Measurements from ENCODE around the gene IER5L. TPM values are rescaled to one million over a fixed set of nuclear protein-coding genes. Genes with fewer than 3 reads are reported as not detected.

Gene IER5L
- total and polyA plus RNA-seq, 2 donors (not counting 3 experiments of a cell fraction or from before 2014, with no cell fraction given) = 5.3 to 12.3 TPM

- H3K27ac ChIP-seq (ENCODE audit: insufficient read depth, low read depth, low read length) = no peak overlapping the region
- H3K36me3 ChIP-seq (ENCODE audit: control insufficient read depth in 2 of 2, extremely low read depth in 1 of 2, insufficient read depth in 2 of 2, low read length in 2 of 2) = no peaks in the 10 kb centered on the region
- H3K9me3 ChIP-seq (replicated peaks; ENCODE audit: control insufficient read depth, insufficient read depth, low read length) = no peaks in the 10 kb centered on the region
- DNase-seq (ENCODE audit: low read depth, low spot score) (no peak), FAIRE-seq (no peak)
- no peaks in the 10 kb centered on the region for H3K27me3 ChIP-seq (ENCODE audit: control insufficient read depth in 2 of 2, insufficient read depth in 2 of 2, low read length in 2 of 2)
- H3K79me2 ChIP-seq (ENCODE audit: control insufficient read depth, insufficient read depth, low read length) = no peaks in the 10 kb centered on the region
- H3K9ac ChIP-seq (replicated peaks; ENCODE audit: extremely low read depth, insufficient read depth, low read length) = no peak overlapping the region
- TF ChIP-seq POLR2A (IDR thresholded peaks at IDR 0.05; ENCODE audit: low read depth, low read length) (no peak), JUN (IDR thresholded peaks at IDR 0.05; ENCODE audit: borderline replicate concordance, insufficient read depth, insufficient read length, low read depth) (no peak), GATA2 (IDR thresholded peaks at IDR 0.05; ENCODE audit: insufficient read depth, insufficient read length, low read depth, low read length) (no peak), MYC (IDR thresholded peaks at IDR 0.05; ENCODE audit: low read depth, low read length) (no peak), FOS (IDR thresholded peaks at IDR 0.05; ENCODE audit: borderline replicate concordance, insufficient read depth, low read length) (no peak), CTCF (IDR thresholded peaks at IDR 0.05; ENCODE audit: extremely low read depth in 1 of 2, insufficient read depth in 1 of 2, low read depth in 1 of 2, low read length in 2 of 2) (no peak), MAX (IDR thresholded peaks at IDR 0.05; ENCODE audit: insufficient read depth, insufficient read length) (no peak), POLR2AphosphoS5 (IDR thresholded peaks at IDR 0.05; ENCODE audit: insufficient read depth, low read depth, low read length) (no peak), EZH2 (IDR thresholded peaks at IDR 0.05; ENCODE audit: borderline replicate concordance, low read depth, low read length, severe bottlenecking) (no peak)
- ChIA-PET CTCF (interaction anchor here (1.4 kb wide), 1 partner anchor 19 kb away, joined by 3 read pairs; no protein-coding TSS in a partner anchor), POLR2A (no interaction called here)
- intact Hi-C loops (cut with micrococcal nuclease) = loop anchor here (10.0 kb wide), 1 partner anchor 126 kb away; no protein-coding TSS in a partner anchor
- H3K4me3 ChIP-seq (replicated peaks in 1 of 3; ENCODE audit: insufficient read depth in 1 of 3, low read depth in 1 of 3, low read length in 3 of 3) = no peak overlapping the region
- no peak overlapping the region for H3K4me2 ChIP-seq (ENCODE audit: insufficient read depth, low read length)
- no peaks in the 10 kb centered on the region for H3K4me1 ChIP-seq (ENCODE audit: control insufficient read depth, extremely low read depth, insufficient read depth, low read length)
- BruUV-seq (replicated peaks) = no TSS peak
- no peaks in the 10 kb centered on the region for H3K9me1 ChIP-seq (replicated peaks; ENCODE audit: control insufficient read depth, extremely low read depth, insufficient read depth, low read length)
- H2AFZ ChIP-seq (ENCODE audit: low read depth, low read length) = no peak overlapping the region
- no peaks in the 10 kb centered on the region for H4K20me1 ChIP-seq (replicated peaks; ENCODE audit: control insufficient read depth, extremely low read depth, insufficient read depth, low read length)
- dilution Hi-C loops (cut with MboI; ENCODE audit: extremely low pct_ligation_motif_present, low sequenced_read_pairs) = no loop called here
Observed at GRCh38 chr9:129209109-129209508, 31.0 kb upstream of the IER5L start.

All from endothelial cell of umbilical vein (primary cell).